Large intestine (tissue), 3 donors: ENCODE data around the gene DPEP2. TPM values are rescaled to one million over a fixed set of nuclear protein-coding genes. Genes with fewer than 3 reads are reported as not detected.

Source experiments
- DNase-seq, 2 donors: peaks; one replicate each; pipeline versions ENCODE4 v3.0.0 to v3.0.0-alpha.2; 2013
- H3K27ac ChIP-seq: one replicate; pipeline ENCODE4 v1.5.1; 2013; ENCODE audit warnings: low read length
- H3K27me3 ChIP-seq: 2 replicates; pipeline ENCODE4 v1.6.1; 2013; ENCODE audit warnings: low read length; ENCODE audit not compliant: control insufficient read depth, insufficient read depth
- H3K36me3 ChIP-seq: 2 replicates; pipeline ENCODE4 v1.6.1; 2013; ENCODE audit warnings: low read length; ENCODE audit not compliant: control insufficient read depth, insufficient read depth
- H3K4me1 ChIP-seq: one replicate; pipeline ENCODE4 v1.6.1; 2013; ENCODE audit warnings: low read length; ENCODE audit not compliant: control insufficient read depth, insufficient read depth
- H3K4me3 ChIP-seq: one replicate; pipeline ENCODE4 v1.5.1; 2013; ENCODE audit warnings: low read length
- H3K9me3 ChIP-seq: one replicate; pipeline ENCODE4 v1.6.1; 2013; ENCODE audit warnings: mild to moderate bottlenecking, low read depth, low read length, moderate library complexity; ENCODE audit not compliant: control insufficient read depth
- WGBS: methylation state at CpG from one replicate; pipeline ENCODE4 v1.1.5; 2013; ENCODE audit warnings: low lambda C conversion rate; ENCODE audit not compliant: insufficient coverage; 5-methylcytosine and 5-hydroxymethylcytosine counted together
- polyA plus RNA-seq: library from polyadenylated mRNA; unstranded; fragments of 120-200 nt; gene quantifications from one replicate; pipeline ENCODE4 v1.2.1, GENCODE V29; 2013

DPEP2 gene
- polyA plus RNA-seq, 1 donor = 1.6 TPM

DNA sequence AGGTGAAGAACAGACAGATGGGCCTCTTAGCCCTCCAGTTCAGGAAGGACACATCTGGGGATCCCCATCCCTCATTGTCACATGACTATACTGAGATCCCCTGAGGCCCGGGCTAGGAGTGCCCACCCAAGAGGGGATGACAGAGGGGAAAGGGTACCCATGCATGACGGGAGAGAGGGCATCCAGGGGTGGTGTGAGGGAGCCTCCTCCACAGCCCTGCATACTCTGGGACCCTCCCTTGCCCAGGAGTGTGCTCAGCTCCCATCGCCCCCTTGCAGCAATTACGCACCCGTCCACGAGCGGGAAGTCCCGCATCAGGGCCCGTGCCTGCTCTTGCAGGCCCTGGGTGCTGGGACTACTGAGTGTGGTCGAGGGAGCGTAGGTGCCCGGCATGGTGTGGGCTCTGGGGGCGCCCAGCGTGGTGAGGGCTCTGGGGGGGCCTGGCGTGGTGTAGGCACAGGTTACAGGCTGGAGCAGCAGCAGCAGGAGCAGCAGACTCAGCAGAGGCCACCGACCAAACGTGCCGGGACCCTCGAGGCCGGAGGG lies 6.5 kb downstream of the DPEP2 start:
- WGBS = no CpG with 5 or more reads among the region's 20 CpGs
- no peak overlapping the region for H3K27ac ChIP-seq
- peaks cover 7% of the 10 kb centered on the region for H3K4me1 ChIP-seq
- no peaks in the 10 kb centered on the region for H3K36me3 ChIP-seq
- H3K9me3 ChIP-seq = no peaks in the 10 kb centered on the region
- no peak for DNase-seq
- no peaks in the 10 kb centered on the region for H3K27me3 ChIP-seq
- H3K4me3 ChIP-seq = no peak overlapping the region

DNA sequence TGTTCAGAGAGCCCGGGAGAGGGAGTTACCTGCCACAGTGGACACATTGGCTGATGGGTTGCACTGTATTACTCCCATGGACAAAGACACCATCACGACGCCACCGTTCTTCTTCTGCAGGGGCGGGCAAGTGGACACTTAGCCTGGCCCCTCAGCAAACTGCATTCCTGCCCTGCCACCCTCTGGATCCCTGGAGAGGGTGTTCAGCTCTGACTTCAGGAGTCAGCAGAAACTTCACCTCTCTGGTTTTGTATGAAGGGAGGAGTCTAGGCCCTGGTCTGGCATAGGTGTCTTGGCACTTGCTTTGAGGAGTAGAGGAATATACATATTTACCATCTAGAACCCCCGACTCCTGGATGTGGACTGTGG lies 9.3 kb downstream of the DPEP2 start:
- Histone ChIP-seq H3K36me3 (no peaks in the 10 kb centered on the region), H3K4me1 (peaks cover 7% of the 10 kb centered on the region), H3K4me3 (no peak overlapping the region), H3K27me3 (no peaks in the 10 kb centered on the region), H3K9me3 (no peaks in the 10 kb centered on the region), H3K27ac (no peak overlapping the region)
- no peak for DNase-seq
- WGBS = no CpG with 5 or more reads among the region's 6 CpGs

- H3K36me3 ChIP-seq = no peaks in the 10 kb centered on the region
- no peak for DNase-seq
- H3K27ac ChIP-seq = no peak overlapping the region
- H3K27me3 ChIP-seq = no peaks in the 10 kb centered on the region
- H3K4me3 ChIP-seq = no peak overlapping the region
- WGBS = no CpG with 5 or more reads among the region's 8 CpGs
- H3K9me3 ChIP-seq = no peaks in the 10 kb centered on the region
- peaks cover 7% of the 10 kb centered on the region for H3K4me1 ChIP-seq
Measured at GRCh38 chr16:67989322-67990017, 9.8 kb downstream of the DPEP2 start.

- Histone ChIP-seq H3K27ac (no peak overlapping the region), H3K4me3 (no peak overlapping the region), H3K4me1 (peaks cover 6% of the 10 kb centered on the region), H3K9me3 (no peaks in the 10 kb centered on the region), H3K27me3 (no peaks in the 10 kb centered on the region), H3K36me3 (no peaks in the 10 kb centered on the region)
- WGBS = 96% methylated on average over 2 of the region's 3 CpGs
- DNase-seq = no peak
Measured at GRCh38 chr16:67988675-67989074, 10.6 kb downstream of the DPEP2 start.

DNA sequence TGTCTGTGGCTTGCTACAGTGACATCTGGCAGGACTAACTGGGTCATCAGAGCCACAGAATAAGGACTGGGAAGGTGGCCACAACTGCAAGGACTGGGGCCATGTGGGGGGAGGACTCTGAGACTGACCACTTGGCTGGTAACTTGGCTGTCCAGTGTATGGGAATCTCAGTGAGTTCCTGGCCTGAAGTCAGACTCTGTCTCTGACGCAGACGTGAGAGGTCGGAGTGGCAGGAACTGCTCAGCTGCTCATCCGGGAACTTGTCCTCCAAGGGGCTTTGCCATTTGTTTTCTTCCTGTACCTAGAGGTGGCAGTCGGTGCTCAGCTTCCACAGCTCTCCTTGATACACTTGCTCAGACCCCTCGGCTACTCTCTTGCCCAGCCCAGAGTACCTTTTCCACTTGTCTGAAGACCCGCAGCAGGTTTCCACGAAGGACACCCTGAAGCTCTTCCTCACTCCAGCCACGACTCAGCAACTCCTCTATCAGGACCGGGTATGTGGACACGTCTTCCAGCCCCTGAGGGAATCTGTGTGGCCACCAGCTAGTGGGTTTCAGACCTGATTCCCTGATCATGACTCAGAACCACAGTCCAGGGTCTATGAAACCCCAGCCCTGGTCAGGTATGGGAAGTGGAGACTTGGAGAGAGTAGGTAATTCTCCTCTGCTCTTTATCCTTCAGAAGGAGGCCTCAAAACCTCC lies 11.7 kb downstream of the DPEP2 start:
- H3K27ac ChIP-seq = no peak overlapping the region
- peak in 1 of 2 donors; percentile 9 for DNase-seq
- no peaks in the 10 kb centered on the region for H3K36me3 ChIP-seq
- no peaks in the 10 kb centered on the region for H3K27me3 ChIP-seq
- no peak overlapping the region for H3K4me3 ChIP-seq
- no peaks in the 10 kb centered on the region for H3K9me3 ChIP-seq
- H3K4me1 ChIP-seq = no peaks in the 10 kb centered on the region
- WGBS = no CpG with 5 or more reads among the region's 11 CpGs

GRCh38 chr16:67986949-67987348 lies 12.3 kb downstream of the DPEP2 start:
- Histone ChIP-seq H3K9me3 (no peaks in the 10 kb centered on the region), H3K4me3 (no peak overlapping the region), H3K27ac (no peak overlapping the region), H3K27me3 (no peaks in the 10 kb centered on the region), H3K36me3 (no peaks in the 10 kb centered on the region), H3K4me1 (no peaks in the 10 kb centered on the region)
- no peak for DNase-seq
- no CpG with 5 or more reads among the region's 5 CpGs for WGBS

DNA sequence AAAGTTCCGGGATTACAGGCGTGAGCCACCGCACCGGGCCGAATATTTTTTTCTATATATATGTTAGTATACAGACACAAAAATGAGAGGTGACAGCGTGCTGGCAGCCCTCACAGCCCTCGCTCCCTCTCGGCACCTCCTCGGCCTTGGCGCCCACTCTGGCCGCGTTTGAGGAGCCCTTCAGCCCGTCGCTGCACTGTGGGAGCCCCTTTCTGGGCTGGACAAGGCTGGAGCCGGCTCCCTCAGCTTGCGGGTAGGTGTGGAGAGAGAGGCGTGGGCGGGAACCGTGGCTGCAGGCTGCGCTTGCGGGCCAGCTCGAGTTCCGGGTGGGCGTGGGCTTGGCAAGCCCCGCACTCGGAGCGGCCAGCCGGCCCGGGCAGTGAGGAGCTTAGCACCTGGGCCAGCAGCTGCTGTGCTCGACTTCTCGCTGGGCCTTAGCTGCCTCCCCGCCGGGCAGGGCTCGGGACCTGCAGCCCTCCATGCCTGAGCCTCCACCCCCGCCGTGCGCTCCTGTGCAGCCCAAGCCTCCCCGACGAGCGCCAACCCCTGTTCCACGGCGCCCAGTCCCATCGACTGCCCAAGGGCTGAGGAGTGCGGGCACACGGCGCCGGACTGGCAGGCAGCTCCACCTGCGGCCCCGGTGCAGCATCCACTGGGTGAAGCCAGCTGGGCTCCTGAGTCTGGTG lies 17.1 kb downstream of the DPEP2 start:
- Histone ChIP-seq H3K27me3 (peaks cover 18% of the 10 kb centered on the region), H3K9me3 (peaks cover 3% of the 10 kb centered on the region), H3K4me1 (no peaks in the 10 kb centered on the region), H3K27ac (no peak overlapping the region), H3K36me3 (no peaks in the 10 kb centered on the region), H3K4me3 (no peak overlapping the region)
- no peak for DNase-seq
- no CpG with 5 or more reads among the region's 49 CpGs for WGBS

DNA sequence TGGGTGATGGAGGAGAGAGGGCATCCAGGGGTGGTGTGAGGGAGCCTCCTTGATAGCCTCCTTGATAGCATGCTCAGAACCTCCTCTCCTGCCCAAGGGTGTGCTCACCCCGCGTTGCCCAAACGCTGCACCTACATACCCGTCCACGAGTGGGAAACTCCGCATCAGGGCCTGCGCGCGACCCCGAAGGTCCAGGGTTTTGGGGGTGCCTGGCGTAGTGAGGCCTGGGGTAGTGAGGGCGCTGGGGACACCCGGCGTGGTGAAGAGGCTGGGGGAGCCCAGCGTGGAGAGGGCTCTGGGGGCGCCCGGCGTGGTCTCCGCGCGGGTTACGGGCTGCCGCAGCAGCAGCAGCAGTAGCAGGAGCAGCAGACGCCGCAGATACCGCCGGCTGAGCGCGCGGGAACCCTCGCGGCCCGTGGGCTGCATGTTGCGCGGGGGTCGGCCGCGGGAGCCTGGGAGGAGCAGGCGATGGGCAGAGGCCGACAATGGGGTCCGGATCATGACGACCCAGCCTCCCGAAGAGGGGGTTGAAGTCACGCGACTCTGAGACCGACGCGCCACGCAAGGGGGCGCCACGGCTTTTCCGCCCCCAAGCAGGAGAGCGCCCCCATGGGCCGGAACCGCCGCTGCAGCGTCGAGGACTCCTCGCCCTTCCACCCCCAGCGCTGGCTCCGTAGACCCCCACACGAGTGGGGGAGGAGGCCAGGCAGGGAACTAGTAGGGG lies 19.2 kb downstream of the DPEP2 start, which contains the start of gene DPEP3:
DPEP3 (minus strand) TSS at position 545 of the 724 bp plus-strand sequence; CDS start at position 426, 119 bp downstream.
- Histone ChIP-seq H3K4me1 (no peaks in the 10 kb centered on the region), H3K4me3 (no peak within 1 kb of the TSS), H3K27ac (no peak within 1 kb of the TSS), H3K9me3 (peaks cover 3% of the 10 kb centered on the region), H3K27me3 (peaks cover 21% of the 10 kb centered on the region), H3K36me3 (no peaks in the 10 kb centered on the region)
- WGBS = no CpG with 5 or more reads among the region's 62 CpGs
- DNase-seq = no peak

- Histone ChIP-seq H3K4me3 (no peak overlapping the region), H3K4me1 (no peaks in the 10 kb centered on the region), H3K9me3 (peaks cover 3% of the 10 kb centered on the region), H3K36me3 (no peaks in the 10 kb centered on the region), H3K27me3 (peaks cover 21% of the 10 kb centered on the region), H3K27ac (no peak overlapping the region)
- no peak for DNase-seq
- no CpG with 5 or more reads among the region's 9 CpGs for WGBS
Measured at GRCh38 chr16:67977469-67978227, 21.6 kb downstream of the DPEP2 start.
